Panc1 (cell line): ENCODE measurements around the gene XRCC6.

Experiments used
- POLR2AphosphoS5 ChIP-seq: IDR thresholded peaks from 2 replicates; pipeline ENCODE4 v1.6.1; 2012; ENCODE audit warnings: mild to moderate bottlenecking, low read depth, low read length, moderate library complexity
- TF ChIP-seq, protein P1 (sequence below): fragments of 450-650 bp; IDR thresholded peaks from 2 replicates; pipeline ENCODE4 v1.5.1; 2017; ENCODE audit warnings: mild to moderate bottlenecking

DNA sequence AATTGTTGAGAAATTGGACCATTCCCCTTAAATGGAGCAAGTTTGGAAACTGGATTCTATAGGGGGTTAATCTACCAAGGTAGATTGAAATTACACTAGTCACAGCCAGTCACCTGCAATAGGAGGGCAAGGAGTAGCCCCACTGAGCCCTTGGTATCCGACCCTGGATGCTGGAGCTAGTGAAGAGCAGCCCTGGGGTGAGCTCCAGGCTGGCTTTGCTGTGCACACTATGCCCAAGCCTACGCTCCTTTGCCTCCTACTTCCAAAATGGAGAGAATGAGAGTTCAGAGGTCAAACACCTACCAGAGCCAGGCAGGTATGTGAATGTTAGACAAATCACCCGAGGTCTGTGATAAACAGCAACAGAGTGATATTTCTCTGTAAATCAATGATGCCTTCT, 43.9 kb downstream of the XRCC6 start:
- TF ChIP-seq, protein P1, sequence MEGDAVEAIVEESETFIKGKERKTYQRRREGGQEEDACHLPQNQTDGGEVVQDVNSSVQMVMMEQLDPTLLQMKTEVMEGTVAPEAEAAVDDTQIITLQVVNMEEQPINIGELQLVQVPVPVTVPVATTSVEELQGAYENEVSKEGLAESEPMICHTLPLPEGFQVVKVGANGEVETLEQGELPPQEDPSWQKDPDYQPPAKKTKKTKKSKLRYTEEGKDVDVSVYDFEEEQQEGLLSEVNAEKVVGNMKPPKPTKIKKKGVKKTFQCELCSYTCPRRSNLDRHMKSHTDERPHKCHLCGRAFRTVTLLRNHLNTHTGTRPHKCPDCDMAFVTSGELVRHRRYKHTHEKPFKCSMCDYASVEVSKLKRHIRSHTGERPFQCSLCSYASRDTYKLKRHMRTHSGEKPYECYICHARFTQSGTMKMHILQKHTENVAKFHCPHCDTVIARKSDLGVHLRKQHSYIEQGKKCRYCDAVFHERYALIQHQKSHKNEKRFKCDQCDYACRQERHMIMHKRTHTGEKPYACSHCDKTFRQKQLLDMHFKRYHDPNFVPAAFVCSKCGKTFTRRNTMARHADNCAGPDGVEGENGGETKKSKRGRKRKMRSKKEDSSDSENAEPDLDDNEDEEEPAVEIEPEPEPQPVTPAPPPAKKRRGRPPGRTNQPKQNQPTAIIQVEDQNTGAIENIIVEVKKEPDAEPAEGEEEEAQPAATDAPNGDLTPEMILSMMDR = no peak
- TF ChIP-seq POLR2AphosphoS5 = no peak
